Anterior cingulate cortex (tissue), 58 donors: Measurements from ENCODE around the gene OBP2B.
"Not testable (repeated sequence)": the region's sequence is repeated elsewhere in the genome, so short reads cannot be mapped to it uniquely, and the experiment has no call there.

Experiments
- DNase-seq, 58 donors: peaks; one replicate each; lab custom pipeline; 2025; lab: John Stamatoyannopoulos, UW

OBP2B gene

DNA sequence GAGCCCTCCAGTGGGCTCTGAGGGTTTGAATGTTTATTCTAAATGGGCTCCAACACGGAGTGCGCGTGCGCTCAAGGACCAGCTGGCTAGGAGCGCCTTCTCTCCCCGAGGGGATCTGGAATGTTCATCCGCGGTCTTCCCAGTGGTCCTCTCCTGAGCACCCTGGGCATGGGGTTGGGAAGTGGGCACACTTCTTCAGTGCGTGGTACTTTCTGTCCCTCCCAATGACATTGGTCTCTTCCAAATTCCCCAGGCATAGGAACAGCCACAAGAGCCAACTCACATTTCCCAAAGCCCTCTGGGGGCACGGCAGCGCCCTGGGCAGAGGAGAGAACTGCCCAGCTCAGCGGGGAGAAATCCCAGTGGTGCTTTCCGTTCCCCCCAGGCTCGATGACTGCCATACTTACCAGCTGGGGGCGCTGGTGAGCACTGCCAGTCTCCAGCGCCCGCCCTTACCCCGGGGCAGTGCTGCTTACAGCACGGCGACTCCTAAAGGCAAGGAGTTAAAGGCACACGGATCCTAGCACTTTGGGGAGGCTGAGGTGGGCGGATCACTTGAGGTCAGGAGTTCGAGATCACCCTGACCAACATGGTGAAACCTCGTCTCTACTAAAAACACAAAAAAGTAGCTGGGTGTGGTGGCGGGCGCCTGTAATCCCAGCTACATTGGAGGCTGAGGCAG, 29.9 kb upstream of the OBP2B start:
- DNase-seq = peak in 10 of 58 donors; percentile 9 to 49 (median 19)

GRCh38 chr9:133238272-133238850, 29.3 kb upstream of the OBP2B start:
- DNase-seq = peak in 17 of 58 donors; percentile 8 to 44 (median 25)

DNA sequence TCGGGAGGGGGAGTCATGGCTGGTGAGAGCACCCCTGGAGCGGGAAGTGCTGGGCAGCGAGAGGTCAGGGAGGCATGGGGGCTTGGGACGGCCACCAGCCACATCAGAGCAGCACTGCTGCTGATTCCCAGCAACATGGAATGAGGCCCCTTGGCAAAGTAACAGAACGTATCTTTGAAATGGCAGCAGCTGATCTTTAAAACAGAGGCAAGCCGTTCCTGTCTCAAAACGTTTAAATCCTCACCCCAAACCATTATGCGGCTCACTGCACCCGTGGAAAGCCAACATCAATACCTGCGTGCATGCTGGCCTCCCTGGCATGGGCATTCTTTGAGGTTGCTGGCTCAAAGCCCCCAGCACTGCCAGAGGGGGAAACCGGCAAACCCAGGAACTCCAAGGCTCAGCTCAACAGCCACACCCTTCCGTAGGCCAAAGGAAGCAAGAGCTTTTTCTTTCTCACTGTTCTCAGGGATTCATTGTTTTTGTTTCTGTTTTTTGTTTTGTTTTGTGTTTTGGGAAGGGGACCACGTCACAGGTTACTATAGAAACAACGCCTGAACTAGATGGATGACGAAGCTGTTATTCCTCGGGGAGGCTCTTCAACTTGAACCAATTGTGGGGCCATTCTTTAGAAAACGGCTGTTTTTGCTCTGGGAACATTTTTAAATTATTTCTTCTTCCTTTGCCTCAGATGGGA, 28.1 kb upstream of the OBP2B start:
- peak in 1 of 58 donors; percentile 36 for DNase-seq

DNA sequence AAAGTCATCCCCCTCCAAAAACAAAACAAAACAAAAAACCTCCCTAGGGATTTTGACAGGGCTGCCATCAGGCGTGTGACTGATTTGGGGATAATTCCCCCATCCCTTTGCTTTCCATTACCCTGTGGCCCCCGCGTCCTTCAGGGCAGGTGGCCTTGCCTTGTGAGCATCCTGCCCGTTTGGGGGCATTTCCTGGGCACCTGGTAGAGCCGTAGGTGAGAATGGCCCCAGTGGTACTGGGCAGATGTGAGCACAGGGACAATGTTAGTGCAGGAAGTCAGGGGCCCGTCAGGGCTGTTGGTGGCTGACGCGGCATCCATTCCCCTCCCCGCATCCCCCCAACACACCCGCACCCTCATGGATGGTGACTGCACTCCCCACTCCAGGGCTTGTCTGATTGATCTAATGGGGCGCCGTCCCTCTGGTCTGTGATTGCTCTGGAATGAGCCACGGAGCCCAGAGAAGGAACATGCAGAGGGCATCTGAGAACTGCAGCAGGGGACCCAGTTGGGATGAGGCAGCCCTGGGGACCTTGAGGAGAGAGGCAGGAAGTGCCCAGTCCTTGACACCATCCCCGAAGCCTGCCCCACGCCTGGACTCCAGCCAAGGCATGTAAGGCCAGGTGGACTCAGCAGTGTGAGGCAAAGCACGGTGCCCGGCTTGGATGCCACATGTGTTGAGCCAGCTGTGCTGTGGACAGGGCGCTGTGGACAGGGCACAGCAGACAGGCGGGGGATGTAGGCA, 27.4 kb upstream of the OBP2B start:
- not testable (repeated sequence) for DNase-seq

DNA sequence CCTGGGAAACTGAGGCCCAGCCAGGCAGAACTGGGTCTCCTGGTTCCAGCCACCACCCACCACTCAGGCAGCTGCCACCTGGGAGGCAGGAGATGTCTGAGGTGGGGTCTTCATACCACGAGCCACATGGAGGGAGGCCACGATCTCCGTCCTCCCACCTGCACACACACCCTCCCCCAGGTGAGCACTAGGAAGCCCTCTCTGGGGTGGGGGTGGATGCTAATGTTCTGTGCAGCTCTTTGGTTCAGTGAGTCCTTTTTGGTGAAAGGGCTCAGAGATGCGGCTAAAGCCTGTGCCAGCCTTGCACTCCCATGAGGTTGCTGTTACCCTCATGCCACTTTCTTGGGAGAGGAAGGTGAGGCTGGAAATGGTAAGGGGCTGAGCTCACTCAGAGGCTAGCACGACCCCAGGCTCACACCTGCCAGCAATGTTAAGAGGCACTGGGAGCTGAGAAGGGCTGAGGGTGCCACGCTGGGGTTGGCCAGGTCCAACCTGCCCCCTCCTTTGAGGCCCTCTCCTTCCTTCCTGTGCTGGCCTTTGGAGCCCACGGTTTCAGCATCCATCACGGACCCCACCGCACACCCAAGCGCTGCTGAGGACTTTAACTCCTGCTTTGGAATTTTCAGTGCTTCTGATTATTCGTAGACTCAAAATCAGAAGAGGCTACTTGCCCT, 26.6 kb upstream of the OBP2B start:
- DNase-seq = no peak

DNA sequence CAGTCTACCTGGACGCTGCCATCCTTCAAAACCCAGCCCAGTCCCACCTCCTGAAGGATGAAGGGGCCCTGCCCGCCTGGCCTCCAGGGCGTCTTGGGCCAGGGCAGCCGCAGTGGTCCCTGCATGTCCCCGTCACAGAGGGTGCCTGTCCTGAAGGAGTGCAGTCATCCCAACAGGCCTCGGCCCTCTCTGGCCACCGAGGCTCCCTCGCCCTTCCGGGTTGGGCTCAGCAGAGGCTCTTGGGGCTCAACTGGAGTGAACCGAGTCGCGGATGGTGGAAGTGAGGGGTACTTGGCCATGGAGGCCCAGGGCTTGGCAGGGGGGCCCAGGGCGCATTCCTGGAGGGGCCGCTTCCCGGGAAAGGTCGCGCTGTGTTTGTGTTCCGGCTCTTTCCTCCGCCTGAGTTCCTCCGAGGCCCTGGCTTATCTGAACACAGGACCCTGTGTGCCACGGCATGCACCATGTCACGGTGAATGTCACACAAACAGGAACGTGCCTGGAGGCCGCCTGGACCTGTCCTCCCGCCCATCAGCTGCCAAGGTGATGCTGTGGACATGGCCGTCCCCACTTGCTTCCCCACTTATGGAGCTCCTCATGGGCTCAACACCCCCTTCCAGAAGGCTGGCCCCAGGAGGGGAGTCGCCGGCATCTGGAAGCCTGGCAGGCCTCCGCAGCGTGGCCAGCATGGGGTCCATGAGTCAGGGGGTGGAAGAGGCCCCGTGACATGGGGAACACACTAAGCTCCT, 25.7 kb upstream of the OBP2B start:
- no peak for DNase-seq

GRCh38 chr9:133233681-133234432, 24.8 kb upstream of the OBP2B start:
- no peak for DNase-seq

- not testable (repeated sequence) for DNase-seq
Observed at GRCh38 chr9:133231934-133232568, 23.0 kb upstream of the OBP2B start.

DNA sequence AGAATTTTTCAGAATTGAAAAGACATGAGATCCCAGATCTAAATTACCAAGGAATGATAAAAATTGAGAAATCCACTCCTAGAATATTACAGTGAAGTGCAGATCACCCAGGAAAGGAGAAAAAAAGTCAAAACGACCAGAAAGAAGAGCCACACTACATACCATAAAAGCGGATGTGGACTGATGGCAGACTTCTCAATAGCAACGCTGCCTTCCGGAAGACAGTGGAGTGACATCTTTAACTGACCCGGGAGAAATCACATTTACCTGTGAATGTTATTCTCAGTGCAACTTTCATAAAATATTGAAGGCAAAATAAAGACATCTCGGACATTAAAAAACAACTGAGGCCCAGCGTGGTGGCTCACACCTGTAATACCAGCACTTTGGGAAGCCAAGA, 21.5 kb upstream of the OBP2B start:
- not testable (repeated sequence) for DNase-seq

DNA sequence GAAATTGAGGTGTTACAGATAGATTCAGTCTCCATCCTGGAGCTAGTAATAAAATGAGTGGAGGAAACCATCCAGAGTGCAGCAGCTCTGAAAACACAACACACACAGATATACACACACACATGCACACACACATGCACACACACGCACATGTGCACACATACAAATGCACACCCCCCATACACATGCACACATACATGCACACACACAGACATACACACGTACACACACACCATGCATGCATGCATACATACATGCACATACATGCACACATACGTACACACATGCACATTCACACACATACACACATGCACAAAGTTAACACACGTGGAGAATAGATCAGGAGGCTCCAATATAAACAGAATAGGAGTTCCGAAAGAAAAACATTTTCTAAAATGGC, 21.0 kb upstream of the OBP2B start:
- DNase-seq = no peak

DNA sequence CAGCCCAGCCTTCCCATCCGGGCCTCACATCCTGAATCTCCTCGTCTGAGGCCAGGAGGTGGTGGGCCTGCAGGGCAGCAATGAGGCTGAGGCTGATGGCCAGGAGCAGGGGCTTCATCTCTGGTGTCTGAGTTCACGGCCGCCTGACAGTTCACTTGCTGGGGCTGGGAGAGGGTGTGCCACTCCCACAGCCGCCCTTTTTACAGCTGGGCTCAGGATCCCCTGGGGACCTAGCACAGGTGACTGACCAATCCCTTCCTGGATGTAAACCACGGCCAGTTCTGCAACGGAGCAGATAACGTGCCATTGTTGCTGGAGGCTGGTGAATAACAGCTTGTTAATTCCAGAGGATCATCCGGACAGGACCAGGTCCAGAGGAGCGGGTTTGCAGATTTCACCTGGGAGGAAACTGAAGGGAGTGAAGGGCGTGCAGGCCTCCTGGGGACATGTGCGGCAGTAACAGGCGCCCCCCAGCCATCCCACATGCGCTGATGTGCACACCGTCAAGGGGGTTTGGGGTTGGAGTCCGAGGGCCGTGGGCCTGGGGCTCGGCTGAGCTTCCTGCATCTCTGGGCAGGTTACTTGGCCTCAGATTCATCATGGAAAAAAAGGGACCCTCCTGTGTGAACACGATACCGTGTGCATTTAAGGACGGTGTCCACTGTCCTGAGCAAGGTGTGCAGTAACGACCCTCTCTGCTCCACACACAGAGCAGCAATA, 19.6 kb upstream of the OBP2B start:
- not testable (repeated sequence) for DNase-seq

GRCh38 chr9:133227996-133228395, 18.9 kb upstream of the OBP2B start:
- DNase-seq = not testable (repeated sequence)

DNA sequence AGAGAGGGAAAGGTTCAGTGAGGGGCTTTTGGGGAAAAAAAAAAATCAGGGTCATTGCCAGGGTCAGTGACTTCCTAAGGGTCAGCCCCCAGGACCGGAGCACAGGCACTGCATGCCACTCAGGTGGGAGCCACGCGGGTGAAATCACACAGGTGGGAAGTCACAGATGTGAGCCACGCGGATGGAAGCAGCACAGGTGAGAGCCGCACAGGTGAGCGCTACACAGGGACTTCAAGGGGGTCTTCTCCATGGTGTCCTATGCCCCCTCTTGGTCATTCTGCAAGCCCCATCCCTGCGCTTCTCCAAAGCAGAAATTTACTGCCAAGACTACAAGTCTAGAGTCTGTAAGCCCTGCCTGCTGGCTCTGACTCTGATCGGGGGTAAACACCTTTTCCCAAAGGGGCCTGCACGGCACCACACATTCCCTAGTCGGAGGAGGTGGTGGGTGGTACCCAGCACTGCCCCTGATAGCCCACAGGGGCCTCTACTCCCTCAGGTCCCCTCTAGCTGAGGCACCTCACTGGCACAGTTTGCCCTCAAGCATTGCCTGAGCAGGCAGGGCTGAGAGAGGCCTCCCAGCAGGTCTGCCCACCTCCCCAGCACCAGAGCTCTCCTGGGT, 18.3 kb upstream of the OBP2B start:
- DNase-seq = no peak

- no peak for DNase-seq
Observed at GRCh38 chr9:133226219-133227171, 17.4 kb upstream of the OBP2B start.

DNA sequence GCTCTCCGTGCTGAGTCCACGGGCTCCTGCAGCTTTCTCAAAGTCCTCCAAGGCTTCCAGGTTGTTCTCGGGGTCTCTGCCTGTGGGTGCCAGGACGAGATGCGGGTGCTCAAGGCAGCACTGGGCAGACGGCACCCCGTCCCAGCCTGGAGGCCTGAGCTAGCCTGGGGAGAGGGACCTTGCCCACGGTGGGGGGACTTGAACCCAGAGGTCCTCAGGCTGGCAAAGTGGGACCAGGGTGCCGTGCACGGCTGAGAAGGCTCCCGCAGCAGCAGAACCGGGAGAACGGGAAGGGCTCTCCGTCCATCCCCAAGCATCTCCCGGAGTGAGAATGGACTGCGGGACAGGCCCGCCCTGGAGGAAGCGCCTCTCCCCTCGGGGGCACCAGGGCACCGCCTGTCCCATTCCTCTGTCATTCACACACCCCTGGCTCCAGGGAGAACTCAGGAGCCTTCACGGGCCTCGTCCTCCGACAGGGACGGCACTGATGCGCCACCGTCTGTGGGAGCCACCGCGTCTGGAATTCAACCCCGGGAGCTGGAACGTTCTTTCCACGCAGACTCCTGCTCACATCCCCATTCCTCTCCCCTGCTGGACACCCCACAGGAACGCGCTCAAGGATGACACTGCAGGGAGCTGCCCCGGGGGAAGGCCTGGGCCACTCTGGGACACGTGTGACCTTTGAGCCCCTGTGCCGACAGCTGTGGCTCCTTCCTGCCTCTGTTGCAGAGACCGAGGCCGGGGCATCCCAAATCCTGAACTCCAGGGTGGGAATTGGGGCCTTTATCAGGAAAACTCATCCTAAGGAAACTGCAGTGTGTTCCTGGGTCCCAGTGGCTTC, 16.3 kb upstream of the OBP2B start:
- no peak for DNase-seq
